GM12865 (cell line): ENCODE data around the gene TANGO6.

ENCODE experiments used
- DNase-seq: peaks from one replicate; pipeline ENCODE4 v3.0.0; 2010; ENCODE audit warnings: low read depth
- H3K4me3 ChIP-seq: 2 replicates; pipeline ENCODE4 v1.5.1; 2011; ENCODE audit warnings: mild to moderate bottlenecking, low read depth, low read length, control low read depth
- CTCF ChIP-seq: IDR thresholded peaks from 2 replicates; pipeline ENCODE4 v1.5.1; 2011; ENCODE audit warnings: low read length, control low read depth, low read depth, inconsistent platforms; ENCODE audit not compliant: insufficient read depth; ENCODE audit errors: missing control alignments

TANGO6 gene

GRCh38 chr16:68907781-68908181 lies 64.5 kb downstream of the TANGO6 start:
- DNase-seq, result no peak
- H3K4me3 ChIP-seq, result no peak overlapping the region
- no peak for TF ChIP-seq CTCF

- TF ChIP-seq CTCF, result no peak
- no peak overlapping the region for H3K4me3 ChIP-seq
- DNase-seq, result no peak
These were observed 65.9 kb downstream of the TANGO6 start for GRCh38 chr16:68909099-68909733.

- DNase-seq, result no peak
- no peak for TF ChIP-seq CTCF
- H3K4me3 ChIP-seq, result no peak overlapping the region
These were observed 66.7 kb downstream of the TANGO6 start for GRCh38 chr16:68910051-68910450.

- TF ChIP-seq CTCF, result no peak
- DNase-seq, result no peak
- H3K4me3 ChIP-seq, result no peak overlapping the region
These were observed 72.3 kb downstream of the TANGO6 start for GRCh38 chr16:68915589-68915988.

- no peak for DNase-seq
- H3K4me3 ChIP-seq, result no peak overlapping the region
- no peak for TF ChIP-seq CTCF
These were observed 74.2 kb downstream of the TANGO6 start for GRCh38 chr16:68917541-68917940.

- no peak for DNase-seq
- H3K4me3 ChIP-seq, result no peak overlapping the region
- no peak for TF ChIP-seq CTCF
These were observed 77.0 kb downstream of the TANGO6 start for GRCh38 chr16:68920349-68920748.

GRCh38 chr16:68921637-68922036 lies 78.3 kb downstream of the TANGO6 start:
- DNase-seq, result no peak
- H3K4me3 ChIP-seq, result no peak overlapping the region
- no peak for TF ChIP-seq CTCF
